Activated naive CD8-positive, alpha-beta T cell treated with anti-CD3 and anti-CD28 coated beads, Interleukin-2, amount 10 ng/mL, durations not matched to agents 7 days and 5 days (primary cell): Measurements from ENCODE around the gene SYNDIG1. TPM values are rescaled to one million over a fixed set of nuclear protein-coding genes. Genes with fewer than 3 reads are reported as not detected.

ENCODE experiments used
- ATAC-seq: fragments of 150-1000 bp; cut with Tn5 transposase; one replicate; pipeline ENCODE4 v1.10.0; 2021; ENCODE audit warnings: low read depth, moderate library complexity
- POLR2A ChIA-PET: fragments of 350-600 bp; sonication (Branson Sonifier 250); formaldehyde crosslinking; loops from one replicate; lab custom pipeline; 2021; ENCODE audit warnings: antibody characterized with exemption; lab: Charles Lee
- DNase-seq: peaks from one replicate; pipeline ENCODE4 v3.0.0; 2021
- H3K27ac Mint-ChIP-seq: one replicate; pipeline ENCODE4 v1.8.0; 2022; ENCODE audit warnings: mild to moderate bottlenecking, mixed read lengths
- H3K27me3 Mint-ChIP-seq: one replicate; pipeline ENCODE4 v1.8.0; 2022; ENCODE audit warnings: mild to moderate bottlenecking, moderate library complexity, mixed read lengths
- H3K36me3 Mint-ChIP-seq: one replicate; pipeline ENCODE4 v1.8.0; 2021; ENCODE audit warnings: mild to moderate bottlenecking, mixed read lengths
- H3K4me1 Mint-ChIP-seq: one replicate; pipeline ENCODE4 v1.8.0; 2021; ENCODE audit warnings: mixed read lengths
- H3K4me3 Mint-ChIP-seq: one replicate; pipeline ENCODE4 v1.8.0; 2022; ENCODE audit warnings: mild to moderate bottlenecking, moderate library complexity, mixed read lengths
- H3K9me3 Mint-ChIP-seq: one replicate; pipeline ENCODE4 v1.8.0; 2021; ENCODE audit warnings: mixed read lengths
- total RNA-seq, 2 experiments: library from RNA; stranded (reverse); gene quantifications; one replicate each; pipeline ENCODE4 v1.2.3, GENCODE V29; 2021

The SYNDIG1 gene
- total RNA-seq, 2 experiments from 2014 or later = not detected

GRCh38 chr20:24658920-24659660 is 189.7 kb downstream of the SYNDIG1 start:
- H3K36me3 Mint-ChIP-seq = no peaks in the 10 kb centered on the region
- DNase-seq (no peak), ATAC-seq (no peak)
- no peaks in the 10 kb centered on the region for H3K4me1 Mint-ChIP-seq
- POLR2A ChIA-PET = no interaction called here
- no peaks in the 10 kb centered on the region for H3K27me3 Mint-ChIP-seq
- no peak overlapping the region for H3K27ac Mint-ChIP-seq
- no peaks in the 10 kb centered on the region for H3K9me3 Mint-ChIP-seq
- no peak overlapping the region for H3K4me3 Mint-ChIP-seq

GRCh38 chr20:24659835-24660234 is 190.4 kb downstream of the SYNDIG1 start:
- Mint-ChIP-seq H3K36me3 (no peaks in the 10 kb centered on the region), H3K4me1 (no peaks in the 10 kb centered on the region), H3K4me3 (no peak overlapping the region), H3K27ac (no peak overlapping the region), H3K27me3 (no peaks in the 10 kb centered on the region), H3K9me3 (no peaks in the 10 kb centered on the region)
- ATAC-seq (no peak), DNase-seq (no peak)
- POLR2A ChIA-PET = no interaction called here

GRCh38 chr20:24660651-24661050 is 191.2 kb downstream of the SYNDIG1 start:
- POLR2A ChIA-PET = no interaction called here

GRCh38 chr20:24661255-24661654 is 191.8 kb downstream of the SYNDIG1 start:
- no peaks in the 10 kb centered on the region for H3K4me1 Mint-ChIP-seq
- POLR2A ChIA-PET = no interaction called here

More at GRCh38 chr20:24660651-24661050, 191.2 kb downstream of the SYNDIG1 start:
- Mint-ChIP-seq H3K27ac (no peak overlapping the region), H3K36me3 (no peaks in the 10 kb centered on the region), H3K4me3 (no peak overlapping the region), H3K9me3 (no peaks in the 10 kb centered on the region), H3K27me3 (no peaks in the 10 kb centered on the region), H3K4me1 (no peaks in the 10 kb centered on the region)
- ATAC-seq (no peak), DNase-seq (no peak)

GRCh38 chr20:24662322-24662721 is 192.9 kb downstream of the SYNDIG1 start:
- Mint-ChIP-seq H3K4me3 (no peak overlapping the region), H3K27me3 (no peaks in the 10 kb centered on the region), H3K9me3 (no peaks in the 10 kb centered on the region), H3K4me1 (no peaks in the 10 kb centered on the region), H3K27ac (no peak overlapping the region), H3K36me3 (no peaks in the 10 kb centered on the region)
- ATAC-seq (no peak), DNase-seq (no peak)
- POLR2A ChIA-PET = no interaction called here

More at GRCh38 chr20:24661255-24661654, 191.8 kb downstream of the SYNDIG1 start:
- H3K27ac Mint-ChIP-seq = no peak overlapping the region
- ATAC-seq = no peak
- no peak for DNase-seq
- no peaks in the 10 kb centered on the region for H3K9me3 Mint-ChIP-seq
- no peak overlapping the region for H3K4me3 Mint-ChIP-seq
- no peaks in the 10 kb centered on the region for H3K27me3 Mint-ChIP-seq
- no peaks in the 10 kb centered on the region for H3K36me3 Mint-ChIP-seq

- DNase-seq (no peak), ATAC-seq (no peak)
- Mint-ChIP-seq H3K4me3 (no peak overlapping the region), H3K4me1 (no peaks in the 10 kb centered on the region), H3K9me3 (no peaks in the 10 kb centered on the region), H3K36me3 (no peaks in the 10 kb centered on the region), H3K27ac (no peak overlapping the region), H3K27me3 (no peaks in the 10 kb centered on the region)
- POLR2A ChIA-PET = no interaction called here
Measured at GRCh38 chr20:24662752-24663365, 193.4 kb downstream of the SYNDIG1 start.

- H3K27me3 Mint-ChIP-seq = no peaks in the 10 kb centered on the region
- H3K36me3 Mint-ChIP-seq = no peaks in the 10 kb centered on the region
- no peaks in the 10 kb centered on the region for H3K4me1 Mint-ChIP-seq
- H3K4me3 Mint-ChIP-seq = no peak overlapping the region
- POLR2A ChIA-PET = no interaction called here
- H3K9me3 Mint-ChIP-seq = no peaks in the 10 kb centered on the region
- ATAC-seq (no peak), DNase-seq (no peak)
- H3K27ac Mint-ChIP-seq = no peak overlapping the region
Measured at GRCh38 chr20:24663496-24663895, 194.1 kb downstream of the SYNDIG1 start.

- no peaks in the 10 kb centered on the region for H3K4me1 Mint-ChIP-seq
- no peaks in the 10 kb centered on the region for H3K9me3 Mint-ChIP-seq
- DNase-seq (no peak), ATAC-seq (no peak)
- no peaks in the 10 kb centered on the region for H3K27me3 Mint-ChIP-seq
- POLR2A ChIA-PET = no interaction called here
- H3K27ac Mint-ChIP-seq = no peak overlapping the region
- H3K36me3 Mint-ChIP-seq = no peaks in the 10 kb centered on the region
- no peak overlapping the region for H3K4me3 Mint-ChIP-seq
Measured at GRCh38 chr20:24664266-24664986, 195.0 kb downstream of the SYNDIG1 start.

- H3K36me3 Mint-ChIP-seq = no peaks in the 10 kb centered on the region
- POLR2A ChIA-PET = no interaction called here
- no peaks in the 10 kb centered on the region for H3K27me3 Mint-ChIP-seq
- ATAC-seq (no peak), DNase-seq (no peak)
- no peak overlapping the region for H3K4me3 Mint-ChIP-seq
- no peak overlapping the region for H3K27ac Mint-ChIP-seq
- no peaks in the 10 kb centered on the region for H3K4me1 Mint-ChIP-seq
- no peaks in the 10 kb centered on the region for H3K9me3 Mint-ChIP-seq
Measured at GRCh38 chr20:24665196-24665595, 195.8 kb downstream of the SYNDIG1 start.

GRCh38 chr20:24665741-24666191 is 196.3 kb downstream of the SYNDIG1 start:
- Mint-ChIP-seq H3K36me3 (no peaks in the 10 kb centered on the region), H3K4me1 (no peaks in the 10 kb centered on the region), H3K9me3 (no peaks in the 10 kb centered on the region), H3K4me3 (no peak overlapping the region), H3K27me3 (no peaks in the 10 kb centered on the region), H3K27ac (no peak overlapping the region)
- DNase-seq (no peak), ATAC-seq (no peak)
- POLR2A ChIA-PET = no interaction called here

GRCh38 chr20:24667689-24668383 is 198.4 kb downstream of the SYNDIG1 start:
- H3K27ac Mint-ChIP-seq = no peak overlapping the region
- no peaks in the 10 kb centered on the region for H3K36me3 Mint-ChIP-seq
- H3K27me3 Mint-ChIP-seq = no peaks in the 10 kb centered on the region
- POLR2A ChIA-PET = interaction anchor here (0.6 to 0.7 kb wide), 2 partner anchors 9 to 758 kb away, joined by 4 to 5 read pairs; no protein-coding TSS in a partner anchor
- H3K4me3 Mint-ChIP-seq = no peak overlapping the region
- no peak for ATAC-seq
- H3K4me1 Mint-ChIP-seq = no peaks in the 10 kb centered on the region
- no peaks in the 10 kb centered on the region for H3K9me3 Mint-ChIP-seq
- no peak for DNase-seq

GRCh38 chr20:24668384-24668702 is 198.9 kb downstream of the SYNDIG1 start:
- POLR2A ChIA-PET = no interaction called here

GRCh38 chr20:24668791-24669190 is 199.4 kb downstream of the SYNDIG1 start:
- POLR2A ChIA-PET = no interaction called here
- no peak overlapping the region for H3K27ac Mint-ChIP-seq
- H3K27me3 Mint-ChIP-seq = no peaks in the 10 kb centered on the region
- H3K9me3 Mint-ChIP-seq = no peaks in the 10 kb centered on the region
- ATAC-seq (no peak), DNase-seq (no peak)
- H3K4me3 Mint-ChIP-seq = no peak overlapping the region
- no peaks in the 10 kb centered on the region for H3K36me3 Mint-ChIP-seq
- H3K4me1 Mint-ChIP-seq = no peaks in the 10 kb centered on the region

More at GRCh38 chr20:24668384-24668702, 198.9 kb downstream of the SYNDIG1 start:
- no peaks in the 10 kb centered on the region for H3K27me3 Mint-ChIP-seq
- H3K9me3 Mint-ChIP-seq = no peaks in the 10 kb centered on the region
- no peak overlapping the region for H3K4me3 Mint-ChIP-seq
- no peaks in the 10 kb centered on the region for H3K36me3 Mint-ChIP-seq
- ATAC-seq (no peak), DNase-seq (no peak)
- no peaks in the 10 kb centered on the region for H3K4me1 Mint-ChIP-seq
- no peak overlapping the region for H3K27ac Mint-ChIP-seq
